Sciatic nerve (tissue), 2 donors: ENCODE data around the gene TTLL8. TPM values are rescaled to one million over a fixed set of nuclear protein-coding genes. Genes with fewer than 3 reads are reported as not detected.

Experiments
- ATAC-seq: fragments of 200-7000 bp; cut with Tn5 transposase; one replicate; pipeline ENCODE4 v1.9.1; 2020; ENCODE audit warnings: mild to moderate bottlenecking, moderate library complexity
- DNase-seq: peaks from one replicate; pipeline ENCODE4 v3.0.0-alpha.2; 2020; ENCODE audit warnings: low spot score
- intact Hi-C: fragments of 100-400 bp; cut with DNase I; formaldehyde crosslinking; loops from one replicate; pipeline ENCODE4 v1.14.2; 2022
- total RNA-seq: library from RNA; stranded (reverse); fragmentation: NEBNext Ultra II Directional; extraction: Animal tissue kit (Norgen Biotek cat#: 25700); gene quantifications from one replicate; pipeline ENCODE4 v1.2.1, GENCODE V29; 2021
- donor health status: DM: no; HTN: no; CAD: no.
- donor health status: DM: no; HTN: no; CAD: no.

Gene TTLL8
- total RNA-seq, 1 donor from 2014 or later = not detected

GRCh38 chr22:50031189-50032091 lies 26.7 kb downstream of the TTLL8 start:
- ATAC-seq (no peak), DNase-seq (peak; percentile 59)
- intact Hi-C loops = loop anchor here (2.0 kb wide), 1 partner anchor 103 kb away; no protein-coding TSS in a partner anchor

GRCh38 chr22:50030297-50031188 lies 27.6 kb downstream of the TTLL8 start:
- peak; percentile 86 for ATAC-seq
- peak; percentile 83 for DNase-seq
- intact Hi-C loops = loop anchor here (2.0 kb wide), 1 partner anchor 102 kb away; no protein-coding TSS in a partner anchor

- intact Hi-C loops = no loop called here
- DNase-seq (peak; percentile 57), ATAC-seq (no peak)
These were observed 30.2 kb downstream of the TTLL8 start for GRCh38 chr22:50027639-50028537.

GRCh38 chr22:50025993-50026392 lies 32.1 kb downstream of the TTLL8 start:
- DNase-seq (peak; percentile 23), ATAC-seq (no peak)
- intact Hi-C loops = no loop called here

GRCh38 chr22:50022171-50022819 lies 35.8 kb downstream of the TTLL8 start:
- no peak for DNase-seq
- intact Hi-C loops = no loop called here

GRCh38 chr22:50020606-50021005 lies 37.5 kb downstream of the TTLL8 start:
- ATAC-seq (no peak), DNase-seq (peak; percentile 27)
- intact Hi-C loops = no loop called here

More at GRCh38 chr22:50022171-50022819, 35.8 kb downstream of the TTLL8 start:
- ATAC-seq = no peak

- DNase-seq (peak; percentile 42), ATAC-seq (no peak)
- intact Hi-C loops = no loop called here
These were observed 38.8 kb downstream of the TTLL8 start for GRCh38 chr22:50019316-50019715.

GRCh38 chr22:50018608-50019285 lies 39.4 kb downstream of the TTLL8 start:
- intact Hi-C loops = no loop called here
- ATAC-seq (no peak), DNase-seq (peak; percentile 31)

- DNase-seq = peak; percentile 31
- no peak for ATAC-seq
- intact Hi-C loops = no loop called here
These were observed 40.3 kb downstream of the TTLL8 start for GRCh38 chr22:50017701-50018224.

GRCh38 chr22:50016988-50017700 lies 41.0 kb downstream of the TTLL8 start:
- ATAC-seq (no peak), DNase-seq (peak; percentile 35)
- intact Hi-C loops = no loop called here

GRCh38 chr22:50016308-50016987 lies 41.6 kb downstream of the TTLL8 start:
- peak; percentile 48 for DNase-seq
- intact Hi-C loops = no loop called here
- no peak for ATAC-seq

- no peak for ATAC-seq
- intact Hi-C loops = no loop called here
These were observed 42.4 kb downstream of the TTLL8 start for GRCh38 chr22:50015451-50016307.

GRCh38 chr22:50014655-50015401 lies 43.3 kb downstream of the TTLL8 start:
- ATAC-seq (no peak), DNase-seq (no peak)
- intact Hi-C loops = no loop called here

More at GRCh38 chr22:50015451-50016307, 42.4 kb downstream of the TTLL8 start:
- peak; percentile 47 for DNase-seq

GRCh38 chr22:50014053-50014501 lies 44.0 kb downstream of the TTLL8 start:
- ATAC-seq (no peak), DNase-seq (peak; percentile 48)
- intact Hi-C loops = no loop called here
